Esophagus (tissue), 2 donors: Measurements from ENCODE around the gene FAM174C. TPM values are rescaled to one million over a fixed set of nuclear protein-coding genes. Genes with fewer than 3 reads are reported as not detected.

Experiments used
- H3K27ac ChIP-seq, 2 donors: one replicate each; pipeline ENCODE4 v1.5.1; 2013; ENCODE audit warnings: low read depth in 2 of 2, mild to moderate bottlenecking in 2 of 2, inconsistent platforms in 1 of 2, low read length in 1 of 2, moderate library complexity in 1 of 2
- H3K27me3 ChIP-seq, 2 donors: one replicate each; pipeline ENCODE4 v1.6.1; 2013; ENCODE audit warnings: low read length in 2 of 2, control low read depth in 1 of 2, mild to moderate bottlenecking in 1 of 2; ENCODE audit not compliant: insufficient read depth in 2 of 2, control insufficient read depth in 1 of 2
- H3K36me3 ChIP-seq, 2 donors: one replicate each; pipeline ENCODE4 v1.6.1; 2013; ENCODE audit warnings: low read length in 1 of 2; ENCODE audit not compliant: control insufficient read depth in 2 of 2, insufficient read depth in 2 of 2
- H3K4me1 ChIP-seq, 2 donors: one replicate each; pipeline ENCODE4 v1.6.1; 2013; ENCODE audit warnings: low read length in 1 of 2; ENCODE audit not compliant: control insufficient read depth in 2 of 2, insufficient read depth in 2 of 2
- H3K4me3 ChIP-seq, 2 donors: one replicate each; pipeline ENCODE4 v1.5.1; 2013; ENCODE audit warnings: low read length in 2 of 2, mild to moderate bottlenecking in 2 of 2, low read depth in 1 of 2, moderate library complexity in 1 of 2
- H3K9me3 ChIP-seq, 2 donors: one replicate each; pipeline ENCODE4 v1.6.1; 2013; ENCODE audit warnings: mild to moderate bottlenecking in 2 of 2, low read depth in 1 of 2, low read length in 1 of 2, moderate library complexity in 1 of 2; ENCODE audit not compliant: control insufficient read depth in 2 of 2, insufficient read depth in 1 of 2
- WGBS, 2 donors: extraction: QIAGEN DNeasy Blood & Tissue Kit; methylation state at CpG; one replicate each; pipeline ENCODE4 v1.1.7; 2013; 5-methylcytosine and 5-hydroxymethylcytosine counted together
- polyA plus RNA-seq, 2 donors: library from polyadenylated mRNA; stranded (reverse); fragments of 200-250 nt; gene quantifications; one replicate each; pipeline ENCODE4 v1.2.3, GENCODE V29; 2013
- donor health status: healthy with polysubstance abuse.
- donor health status: Bipolar disorder and iron deficiency.

Gene FAM174C
- polyA plus RNA-seq, 2 donors, result 45.8 to 46.7 TPM

GRCh38 chr19:1266916-1267476, 8.3 kb upstream of the FAM174C start:
- H3K27ac ChIP-seq, result peak overlapping the region; percentile 93 to 94
- no peaks in the 10 kb centered on the region for H3K27me3 ChIP-seq
- H3K4me1 ChIP-seq, result peaks cover 14 to 59% of the 10 kb centered on the region in 2 donors
- no peaks in the 10 kb centered on the region for H3K9me3 ChIP-seq
- H3K36me3 ChIP-seq, result peaks cover under 1 to 13% of the 10 kb centered on the region in 2 donors
- H3K4me3 ChIP-seq, result peak overlapping the region; percentile 42 to 50
- WGBS, 2 donors, result 1% methylated on average over 59 of the region's 59 CpGs

- peak overlapping the region in 1 of 2 donors; percentile 50 for H3K4me3 ChIP-seq
- H3K9me3 ChIP-seq, result no peaks in the 10 kb centered on the region
- peak overlapping the region in 1 of 2 donors; percentile 35 for H3K27ac ChIP-seq
- H3K36me3 ChIP-seq, result peaks cover 3 to 18% of the 10 kb centered on the region in 2 donors
- WGBS, 2 donors, result 26 to 33% methylated on average over 33 to 35 of the region's 35 CpGs
- H3K4me1 ChIP-seq, result peaks cover 12 to 60% of the 10 kb centered on the region in 2 donors
- H3K27me3 ChIP-seq, result no peaks in the 10 kb centered on the region
These were observed 7.7 kb upstream of the FAM174C start for GRCh38 chr19:1267477-1268225.

GRCh38 chr19:1268226-1269064, 6.9 kb upstream of the FAM174C start:
- Histone ChIP-seq H3K27ac (peak overlapping the region; percentile 60 to 88), H3K4me1 (peaks cover 9 to 62% of the 10 kb centered on the region in 2 donors), H3K36me3 (peaks cover 3 to 26% of the 10 kb centered on the region in 2 donors), H3K27me3 (no peaks in the 10 kb centered on the region), H3K9me3 (no peaks in the 10 kb centered on the region), H3K4me3 (peak overlapping the region in 1 of 2 donors; percentile 59)
- 47 to 55% methylated on average over 40 of the region's 40 CpGs for WGBS, 2 donors

GRCh38 chr19:1269065-1269477, 6.3 kb upstream of the FAM174C start, which contains the start of gene CIRBP:
Gene CIRBP (plus strand): TSS chr19:1269332. CDS start chr19:1270934, 1,602 bp downstream.
- H3K4me1 ChIP-seq, result peaks cover 9 to 64% of the 10 kb centered on the region in 2 donors
- H3K27me3 ChIP-seq, result no peaks in the 10 kb centered on the region
- peak within 1 kb of the TSS; percentile 59 to 72 for H3K4me3 ChIP-seq
- 0 to 1% methylated on average over 41 to 50 of the region's 50 CpGs for WGBS, 2 donors
- peaks cover 3 to 28% of the 10 kb centered on the region in 2 donors for H3K36me3 ChIP-seq
- H3K9me3 ChIP-seq, result no peaks in the 10 kb centered on the region
- H3K27ac ChIP-seq, result peak within 1 kb of the TSS; percentile 100

GRCh38 chr19:1269478-1270212, 5.7 kb upstream of the FAM174C start:
- H3K4me3 ChIP-seq, result peak overlapping the region; percentile 59 to 72
- peaks cover 9 to 63% of the 10 kb centered on the region in 2 donors for H3K4me1 ChIP-seq
- H3K27ac ChIP-seq, result peak overlapping the region; percentile 100
- WGBS, 2 donors, result 0 to 1% methylated on average over 24 to 64 of the region's 64 CpGs
- H3K27me3 ChIP-seq, result no peaks in the 10 kb centered on the region
- no peaks in the 10 kb centered on the region for H3K9me3 ChIP-seq
- H3K36me3 ChIP-seq, result peaks cover 3 to 33% of the 10 kb centered on the region in 2 donors

GRCh38 chr19:1270213-1270853, 5.0 kb upstream of the FAM174C start:
- peak overlapping the region; percentile 100 for H3K27ac ChIP-seq
- H3K36me3 ChIP-seq, result peaks cover 3 to 38% of the 10 kb centered on the region in 2 donors
- no peaks in the 10 kb centered on the region for H3K27me3 ChIP-seq
- peak overlapping the region; percentile 59 to 72 for H3K4me3 ChIP-seq
- no peaks in the 10 kb centered on the region for H3K9me3 ChIP-seq
- 14 to 16% methylated on average over 8 of the region's 8 CpGs for WGBS, 2 donors
- peaks cover 9 to 56% of the 10 kb centered on the region in 2 donors for H3K4me1 ChIP-seq

- H3K4me3 ChIP-seq, result peak overlapping the region; percentile 26 to 59
- H3K27me3 ChIP-seq, result no peaks in the 10 kb centered on the region
- peaks cover 6 to 51% of the 10 kb centered on the region in 2 donors for H3K4me1 ChIP-seq
- peak overlapping the region; percentile 100 for H3K27ac ChIP-seq
- H3K9me3 ChIP-seq, result no peaks in the 10 kb centered on the region
- peaks cover 3 to 38% of the 10 kb centered on the region in 2 donors for H3K36me3 ChIP-seq
- WGBS, 2 donors, result 36 to 38% methylated on average over 26 of the region's 26 CpGs
These were observed 4.3 kb upstream of the FAM174C start for GRCh38 chr19:1270854-1271527.
